A673 (cell line): ENCODE data around the gene MEG3.

Experiments
- CTCF ChIP-seq: fragments of 300-800, 200-600 bp; sonication (generic); conservative IDR thresholded peaks from 2 replicates; pipeline ENCODE4 v1.5.1; 2017; ENCODE audit warnings: low read depth, mild to moderate bottlenecking, antibody characterized with exemption, low read length, moderate library complexity, mixed read lengths
- EZH2 ChIP-seq: fragments of 200-600 bp; sonication (generic); IDR thresholded peaks from 2 replicates; pipeline ENCODE4 v1.6.1; 2017; ENCODE audit warnings: borderline replicate concordance, low read depth, mild to moderate bottlenecking, mixed read lengths, antibody characterized with exemption, low read length; ENCODE audit not compliant: poor library complexity, severe bottlenecking

DNA sequence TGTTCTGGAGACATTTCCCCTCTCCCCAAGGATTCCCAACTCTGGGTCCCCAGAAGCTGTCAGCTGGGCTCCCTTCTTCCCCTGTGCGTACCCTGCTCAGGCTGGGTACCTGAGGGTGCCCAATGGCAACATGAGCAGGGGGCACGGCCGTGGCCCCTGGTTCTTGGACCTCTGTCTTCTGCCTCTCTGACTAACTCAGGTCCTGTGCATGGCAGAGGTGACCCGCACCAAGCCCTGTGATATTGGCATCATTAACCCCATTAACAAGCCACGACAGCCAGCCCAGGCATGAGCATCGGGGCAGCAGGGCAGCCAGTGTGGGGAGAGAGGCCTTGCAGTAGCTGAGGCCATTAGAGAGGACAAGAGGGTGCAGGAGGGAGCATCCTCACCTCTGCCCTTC is 49.2 kb downstream of the MEG3 start:
- TF ChIP-seq CTCF: no peak
- TF ChIP-seq EZH2: no peak
